Activated CD4-positive, alpha-beta T cell treated with anti-CD3 and anti-CD28 coated beads, Interleukin-10, Interleukin-2, amounts not matched to agents 100 ng/mL and 50 ng/mL, durations not matched to agents 16 hours and 8 hours (primary cell): ENCODE results near the gene CDON.

Experiments used
- DNase-seq: peaks from one replicate; pipeline ENCODE4 v3.0.0-alpha.2; 2020

The CDON gene, protein sequence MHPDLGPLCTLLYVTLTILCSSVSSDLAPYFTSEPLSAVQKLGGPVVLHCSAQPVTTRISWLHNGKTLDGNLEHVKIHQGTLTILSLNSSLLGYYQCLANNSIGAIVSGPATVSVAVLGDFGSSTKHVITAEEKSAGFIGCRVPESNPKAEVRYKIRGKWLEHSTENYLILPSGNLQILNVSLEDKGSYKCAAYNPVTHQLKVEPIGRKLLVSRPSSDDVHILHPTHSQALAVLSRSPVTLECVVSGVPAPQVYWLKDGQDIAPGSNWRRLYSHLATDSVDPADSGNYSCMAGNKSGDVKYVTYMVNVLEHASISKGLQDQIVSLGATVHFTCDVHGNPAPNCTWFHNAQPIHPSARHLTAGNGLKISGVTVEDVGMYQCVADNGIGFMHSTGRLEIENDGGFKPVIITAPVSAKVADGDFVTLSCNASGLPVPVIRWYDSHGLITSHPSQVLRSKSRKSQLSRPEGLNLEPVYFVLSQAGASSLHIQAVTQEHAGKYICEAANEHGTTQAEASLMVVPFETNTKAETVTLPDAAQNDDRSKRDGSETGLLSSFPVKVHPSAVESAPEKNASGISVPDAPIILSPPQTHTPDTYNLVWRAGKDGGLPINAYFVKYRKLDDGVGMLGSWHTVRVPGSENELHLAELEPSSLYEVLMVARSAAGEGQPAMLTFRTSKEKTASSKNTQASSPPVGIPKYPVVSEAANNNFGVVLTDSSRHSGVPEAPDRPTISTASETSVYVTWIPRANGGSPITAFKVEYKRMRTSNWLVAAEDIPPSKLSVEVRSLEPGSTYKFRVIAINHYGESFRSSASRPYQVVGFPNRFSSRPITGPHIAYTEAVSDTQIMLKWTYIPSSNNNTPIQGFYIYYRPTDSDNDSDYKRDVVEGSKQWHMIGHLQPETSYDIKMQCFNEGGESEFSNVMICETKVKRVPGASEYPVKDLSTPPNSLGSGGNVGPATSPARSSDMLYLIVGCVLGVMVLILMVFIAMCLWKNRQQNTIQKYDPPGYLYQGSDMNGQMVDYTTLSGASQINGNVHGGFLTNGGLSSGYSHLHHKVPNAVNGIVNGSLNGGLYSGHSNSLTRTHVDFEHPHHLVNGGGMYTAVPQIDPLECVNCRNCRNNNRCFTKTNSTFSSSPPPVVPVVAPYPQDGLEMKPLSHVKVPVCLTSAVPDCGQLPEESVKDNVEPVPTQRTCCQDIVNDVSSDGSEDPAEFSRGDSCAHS (N-terminal part only)

DNA sequence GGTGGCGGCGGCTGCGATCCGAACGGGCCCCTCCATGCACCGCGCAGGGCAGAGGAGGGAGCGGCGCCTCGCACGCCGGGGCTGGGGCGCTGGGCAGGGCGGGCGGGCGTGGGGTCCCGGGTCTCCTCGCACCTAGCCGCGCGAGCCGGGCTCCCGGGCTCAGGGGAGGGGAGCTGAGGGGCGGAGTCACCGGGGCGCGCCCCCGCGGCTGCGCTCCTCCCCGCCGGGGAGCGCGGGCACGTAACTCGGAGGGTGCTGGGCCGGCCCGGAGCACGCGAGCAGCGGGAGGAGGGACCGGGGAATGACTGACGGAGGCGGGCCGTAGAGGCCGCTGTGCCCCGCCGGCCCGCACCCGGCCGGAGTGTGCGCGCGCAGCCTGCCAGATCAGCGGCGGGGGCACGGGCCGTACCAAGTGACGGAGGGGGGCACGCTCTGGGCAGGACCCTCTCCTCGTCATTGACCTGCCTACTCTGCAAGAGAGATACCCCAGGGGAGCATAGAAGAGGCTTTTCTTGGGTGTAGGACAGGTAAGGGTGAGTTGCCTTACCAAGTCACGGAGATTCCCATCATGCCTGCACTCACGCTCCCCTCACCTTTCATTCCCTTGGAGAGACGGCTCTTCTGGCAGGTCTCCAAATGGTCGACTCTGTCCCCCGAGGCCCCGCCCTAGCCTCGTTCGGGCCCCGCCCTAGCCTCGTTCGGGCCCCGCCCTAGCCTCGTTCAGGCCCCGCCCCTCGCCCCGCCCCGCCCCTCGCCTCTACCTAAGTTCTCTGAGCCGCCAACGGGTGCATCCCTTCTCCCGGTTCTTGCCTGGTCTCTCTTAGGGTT, at the start of gene CDON:
Gene CDON, minus strand, starts transcription at position 188 of the 828 bp plus-strand sequence. CDS start 39,390 bp downstream, outside the sequence.
- peak; percentile 94 for DNase-seq

DNA sequence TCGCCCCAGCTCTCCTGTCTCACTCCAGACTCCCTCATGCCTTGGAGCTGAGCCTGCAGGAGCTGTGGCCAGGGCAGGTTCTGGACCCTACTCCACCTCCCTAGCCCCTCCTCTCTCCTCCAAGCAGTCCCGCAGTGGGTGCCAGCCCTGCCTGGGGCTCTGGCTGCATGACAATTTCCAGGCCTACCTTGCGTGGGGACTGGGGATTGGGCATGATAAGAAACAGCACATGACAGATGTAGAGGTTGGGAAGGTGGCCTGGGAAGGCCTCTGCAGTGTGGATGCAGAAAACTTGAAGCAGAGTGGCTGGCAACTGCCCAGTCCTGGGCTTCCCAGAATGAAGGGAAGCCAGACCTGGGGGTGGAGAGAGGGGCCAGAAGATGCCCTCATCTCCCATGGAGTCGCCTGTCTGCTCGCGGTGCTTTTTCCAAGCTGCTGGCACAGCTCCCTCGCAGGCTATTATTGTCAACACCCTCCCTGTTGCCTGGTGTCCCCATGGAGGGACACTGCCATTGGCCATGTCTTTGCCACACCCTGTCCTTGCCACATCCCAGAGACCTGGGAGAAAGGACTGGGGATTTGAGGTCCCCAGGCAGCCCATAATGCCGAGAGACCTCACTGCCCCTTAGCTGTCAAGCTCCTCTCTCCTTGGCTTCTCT, 48.9 kb upstream of the CDON start:
- no peak for DNase-seq

DNA sequence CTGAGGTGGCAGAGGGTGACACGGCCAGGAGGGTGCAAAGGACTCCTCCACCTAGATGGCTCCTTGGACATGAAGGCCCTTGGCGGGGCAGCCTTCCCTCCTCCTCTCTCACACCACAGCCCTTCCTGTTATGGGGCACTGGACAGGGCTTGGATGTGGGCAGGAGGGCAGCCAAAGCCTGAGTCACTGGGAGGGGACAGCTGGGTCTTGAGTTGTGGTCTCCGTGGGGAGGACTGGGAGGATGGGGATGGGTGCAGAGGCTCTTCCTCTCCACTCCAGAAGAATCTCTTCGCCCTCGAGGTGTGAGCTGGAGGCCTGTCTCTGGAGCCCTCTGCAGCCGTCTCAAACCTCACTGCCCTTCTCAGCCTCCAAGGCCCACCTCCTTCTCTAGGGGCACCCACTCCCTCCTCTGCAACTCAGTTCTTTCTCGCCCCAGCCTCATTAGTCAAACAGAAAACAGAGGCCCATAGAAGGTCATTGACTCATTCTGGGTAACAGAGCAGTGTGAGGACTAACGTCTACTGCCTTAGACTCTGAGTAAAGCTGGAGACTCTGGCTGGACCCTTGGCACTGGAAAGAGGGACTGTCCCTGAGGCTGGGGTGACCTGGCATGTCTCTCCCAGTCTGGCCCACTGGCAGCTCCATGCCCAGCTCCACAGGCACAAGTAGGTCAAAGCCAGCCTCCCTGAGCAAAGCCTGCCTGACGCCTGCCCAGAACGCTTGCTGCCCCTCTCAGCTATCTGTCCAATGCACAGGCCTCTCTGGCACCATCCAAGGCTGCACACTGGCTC, 47.5 kb upstream of the CDON start:
- DNase-seq, result peak; percentile 71

DNA sequence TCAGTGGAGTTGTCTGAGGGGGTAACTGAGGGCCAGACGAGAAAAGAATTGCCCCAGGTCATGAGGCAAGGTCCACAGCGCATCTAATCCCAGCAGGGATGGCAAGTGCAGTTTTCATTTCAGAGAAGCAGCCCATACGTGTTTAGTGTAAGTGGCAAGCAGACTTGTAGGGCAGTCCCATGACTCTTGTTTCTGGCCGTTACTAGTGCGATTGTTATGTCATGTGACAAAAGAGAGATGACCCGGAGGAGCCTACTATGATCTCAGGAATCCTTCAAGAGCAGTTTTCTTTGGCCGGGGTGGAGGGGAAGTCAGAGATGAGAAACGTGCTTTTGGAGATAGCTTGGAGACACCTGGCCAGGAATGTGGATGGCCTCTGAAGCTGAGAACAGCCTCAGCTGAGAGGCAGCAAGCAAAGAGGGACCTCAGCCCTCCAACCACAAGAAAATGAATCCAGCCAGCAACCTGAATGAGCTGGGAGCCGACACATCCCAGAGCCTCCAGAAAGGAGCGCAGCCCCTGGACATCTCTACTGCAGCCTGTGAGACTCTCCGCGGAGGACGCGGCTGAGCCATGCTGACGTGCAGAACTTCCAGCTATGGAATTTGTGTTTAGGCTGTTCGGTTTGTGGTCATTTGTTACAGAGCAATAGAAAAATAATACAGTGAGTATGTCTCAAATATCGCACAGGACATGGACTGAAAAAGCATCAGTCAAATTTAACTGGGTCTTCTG, 44.1 kb upstream of the CDON start:
- no peak for DNase-seq

DNA sequence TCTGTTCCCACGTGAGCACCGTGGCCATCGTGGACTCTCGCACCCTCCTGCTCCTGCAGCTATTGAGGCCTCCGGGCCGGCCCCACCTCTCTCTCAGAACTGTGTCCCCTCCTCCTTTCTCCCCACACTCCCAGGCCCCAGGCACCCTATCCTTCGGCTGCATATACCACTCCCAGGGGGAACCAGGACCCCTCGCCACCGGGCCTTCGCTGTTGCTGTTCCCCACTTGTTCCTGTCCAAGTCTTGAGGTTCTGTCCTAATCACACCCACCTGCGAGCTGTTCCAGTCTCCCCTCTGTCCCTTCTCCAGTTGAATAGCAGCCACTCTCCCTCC, 43.0 kb upstream of the CDON start:
- no peak for DNase-seq

DNA sequence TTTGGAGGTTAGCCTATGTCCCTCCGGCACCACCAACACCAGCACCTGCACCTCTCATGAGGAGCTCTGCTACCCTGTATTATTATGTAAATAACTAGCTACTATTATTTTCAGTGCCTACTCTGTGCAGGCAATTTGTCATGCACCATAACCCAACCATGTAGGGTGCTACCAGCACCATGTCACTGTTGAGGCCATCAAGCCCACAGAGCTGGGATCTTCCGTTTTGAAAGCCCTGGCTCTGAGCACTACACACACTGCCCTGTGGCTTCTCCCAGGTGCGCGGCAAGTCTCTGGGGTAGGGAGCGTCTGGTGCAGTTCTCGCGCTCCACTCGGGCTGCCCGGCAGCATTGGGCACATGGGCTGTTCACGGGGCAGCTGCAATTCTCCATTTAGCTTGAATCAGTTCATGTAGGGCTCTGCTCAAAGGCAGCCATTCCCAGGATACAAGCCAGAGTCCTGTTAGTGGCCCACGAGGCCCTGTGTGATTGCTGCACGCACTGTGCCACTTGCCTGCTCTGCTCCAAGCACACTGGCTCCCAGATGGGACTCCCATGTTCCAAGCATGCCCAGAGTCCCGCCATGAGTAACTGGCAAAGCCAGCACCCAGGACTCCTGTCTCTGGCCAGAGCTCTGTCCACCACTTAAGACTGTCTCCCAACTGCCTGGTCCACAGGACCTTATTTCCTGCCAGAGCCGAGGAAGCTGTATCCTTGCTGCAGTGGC, 42.5 kb upstream of the CDON start:
- no peak for DNase-seq

DNA sequence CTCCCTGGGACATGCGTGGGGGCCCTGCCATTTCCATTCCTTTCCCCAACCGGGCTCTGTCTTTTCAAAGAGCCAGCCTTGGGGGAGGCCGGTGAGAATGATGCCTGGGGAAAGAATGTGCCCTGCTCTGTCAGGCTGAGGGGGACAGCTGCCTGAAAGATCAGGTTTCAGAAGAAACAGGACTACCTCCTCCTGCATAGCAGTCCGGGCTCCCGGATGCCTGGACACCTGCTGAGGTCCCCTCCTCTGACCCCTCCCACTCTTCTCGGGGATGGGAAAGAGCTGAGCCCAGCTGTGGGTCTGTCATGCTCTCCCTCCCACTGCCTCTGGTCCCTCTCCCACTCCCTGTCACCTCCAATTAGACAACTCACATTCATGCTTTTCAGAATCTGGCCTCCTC, 41.8 kb upstream of the CDON start:
- DNase-seq, result no peak

DNA sequence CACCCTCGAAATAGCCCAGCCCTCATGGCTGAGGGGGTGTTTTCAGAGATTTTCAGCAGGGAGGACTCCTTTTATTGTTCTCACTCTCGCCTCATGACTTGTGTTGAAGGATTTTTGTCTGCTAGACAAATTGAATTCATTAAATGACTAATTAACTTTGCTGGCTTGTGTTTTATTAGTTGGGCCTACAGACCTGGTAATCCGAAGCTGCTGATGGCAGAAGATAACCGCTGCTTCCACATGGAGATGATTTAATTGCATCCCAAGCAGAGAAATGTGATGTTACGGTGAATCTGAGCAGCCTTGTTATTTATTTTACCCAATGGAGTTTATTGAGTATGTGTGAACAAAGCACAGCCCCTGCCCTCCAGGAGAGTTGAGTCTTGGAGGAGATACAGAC, 40.5 kb upstream of the CDON start:
- no peak for DNase-seq

DNA sequence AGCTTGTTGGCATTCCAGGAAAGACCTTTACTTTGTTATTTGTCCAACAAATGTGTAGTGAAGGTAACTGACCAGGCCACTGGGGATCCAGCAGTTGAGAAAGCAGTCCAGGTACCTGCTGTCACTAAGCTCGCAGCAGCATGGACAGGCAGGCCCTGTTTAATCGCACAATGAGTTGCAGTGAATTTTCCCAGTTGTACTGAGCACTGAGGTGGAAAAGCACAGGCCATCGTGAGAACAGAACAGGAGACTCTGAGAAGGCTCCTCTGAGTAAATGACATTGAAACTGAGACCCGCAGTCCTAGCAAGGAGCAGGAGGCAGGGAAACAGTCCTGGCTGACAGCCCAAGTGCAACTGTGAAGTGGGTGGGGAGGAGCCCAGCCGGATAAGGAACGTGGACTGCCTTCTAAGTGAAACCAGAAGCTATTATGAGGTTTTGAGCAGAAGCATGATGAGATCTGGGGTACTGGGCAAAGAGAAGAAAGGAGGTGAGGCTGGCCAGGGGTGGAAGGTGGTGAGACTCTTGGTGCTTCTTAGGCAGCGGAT, 39.8 kb upstream of the CDON start:
- no peak for DNase-seq

DNA sequence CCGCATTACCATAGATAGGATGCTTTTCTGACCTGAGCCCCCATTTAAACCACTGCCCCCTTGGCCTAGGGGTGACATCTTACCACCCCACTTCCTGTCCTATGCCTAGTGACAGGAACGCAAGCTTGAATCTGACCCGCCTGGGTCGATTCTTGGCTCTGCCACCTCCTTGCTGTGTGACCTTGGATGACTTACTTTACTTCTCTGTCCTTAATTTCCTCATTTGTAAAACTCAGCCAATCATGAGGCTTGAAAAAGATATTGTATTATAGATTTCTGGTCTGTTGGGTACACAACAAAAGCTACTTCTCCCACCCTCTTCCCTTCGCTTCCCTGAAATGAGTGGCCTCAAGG, 39.2 kb upstream of the CDON start:
- no peak for DNase-seq

DNA sequence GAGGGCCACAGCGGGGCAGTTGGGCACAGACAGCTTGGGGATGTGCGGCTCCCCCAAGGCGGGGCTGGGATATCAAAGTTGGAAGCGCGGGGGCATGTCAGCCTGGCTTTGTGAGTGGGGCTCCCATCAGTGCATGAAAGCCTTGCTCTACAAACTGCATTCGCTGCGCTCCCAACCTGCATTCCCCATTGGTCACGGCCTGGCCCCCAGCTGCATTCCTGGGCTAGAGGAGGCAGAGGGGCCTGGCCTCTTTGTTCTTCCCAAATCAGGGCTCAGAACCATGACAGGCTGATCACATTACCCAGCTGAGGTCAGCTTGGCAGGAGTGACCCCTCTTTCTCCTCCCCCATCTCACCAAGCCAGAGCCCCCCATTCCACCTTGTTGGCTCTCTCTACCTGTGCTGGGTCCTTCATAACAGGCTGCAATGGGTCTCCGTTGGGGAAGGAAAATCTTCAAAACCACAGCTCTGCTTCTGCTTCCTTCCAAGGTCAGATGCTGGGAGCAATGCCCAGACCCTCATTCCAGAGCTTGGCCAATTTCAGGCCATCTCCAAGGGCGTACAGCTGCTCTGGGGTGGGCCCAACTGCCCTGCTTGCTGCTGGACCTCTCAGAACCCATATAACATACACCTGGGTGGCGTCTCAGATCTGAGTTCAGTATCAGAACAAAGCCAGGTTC, 38.7 kb upstream of the CDON start:
- no peak for DNase-seq

DNA sequence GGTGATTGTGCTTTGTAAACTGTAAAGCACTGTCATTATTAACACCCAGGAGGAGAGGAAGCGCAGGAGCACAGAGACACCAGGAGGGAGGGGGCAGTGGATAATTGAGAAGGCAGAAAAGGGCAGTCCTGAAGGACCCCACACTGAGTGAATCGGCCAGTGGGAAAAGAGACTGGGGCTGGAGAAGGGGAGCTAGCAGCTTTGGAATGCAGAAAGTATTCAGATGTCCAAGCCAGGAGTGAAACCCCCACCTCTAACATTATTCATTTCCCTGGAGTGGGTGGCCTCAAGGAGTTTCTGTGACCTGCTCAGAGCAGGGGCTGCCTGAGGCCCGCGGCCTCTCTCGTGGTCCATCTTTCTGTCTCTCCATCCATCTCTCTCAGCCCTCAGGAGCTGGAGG, 38.0 kb upstream of the CDON start:
- DNase-seq, result no peak

DNA sequence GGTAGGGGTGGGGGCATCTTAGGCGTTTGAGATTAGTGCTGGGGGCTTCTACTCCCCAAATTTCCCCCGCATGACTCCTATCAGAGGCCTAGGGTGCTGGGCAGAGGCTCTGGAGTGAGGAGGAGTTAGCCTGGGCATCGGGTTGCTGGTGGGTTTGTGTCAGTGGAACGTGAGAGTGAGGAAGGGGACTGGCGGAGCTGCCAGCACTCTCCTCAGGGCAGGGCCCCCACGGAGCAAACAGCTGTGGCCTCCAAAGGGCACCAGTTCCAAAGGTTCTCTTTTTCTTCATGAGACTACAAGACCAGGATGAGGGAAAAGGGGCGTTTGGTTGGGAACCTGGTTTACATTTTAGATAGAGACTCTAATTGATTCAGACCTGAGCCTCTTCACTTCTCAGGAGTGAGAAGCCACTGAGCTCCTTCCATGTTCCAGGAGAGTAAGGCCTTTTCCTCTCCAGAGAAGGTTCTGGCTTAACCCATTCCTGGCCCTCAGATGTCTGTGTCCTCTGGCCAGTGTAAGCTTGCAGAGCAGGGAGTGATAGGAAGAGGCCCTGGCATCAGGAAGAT, 35.6 kb upstream of the CDON start:
- no peak for DNase-seq

DNA sequence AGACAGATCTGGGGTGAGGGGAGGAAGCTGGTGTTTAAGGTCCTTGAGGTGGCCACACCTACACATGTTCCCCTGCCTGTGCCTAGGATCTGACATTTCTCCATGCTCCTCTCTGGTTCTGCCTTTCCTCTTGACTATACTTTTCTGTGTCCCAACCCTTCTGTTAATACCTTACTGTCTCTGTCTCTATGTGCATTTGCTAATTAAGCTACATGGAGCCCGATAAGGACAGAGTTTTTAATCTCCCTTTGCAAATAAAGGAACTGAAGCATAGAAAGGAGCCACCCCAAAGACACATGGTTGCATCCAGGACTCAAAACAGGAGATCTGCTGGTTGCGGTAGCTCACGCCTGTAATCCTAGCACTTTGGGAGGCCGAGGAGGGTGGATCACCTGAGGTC, 33.1 kb upstream of the CDON start:
- no peak for DNase-seq

DNA sequence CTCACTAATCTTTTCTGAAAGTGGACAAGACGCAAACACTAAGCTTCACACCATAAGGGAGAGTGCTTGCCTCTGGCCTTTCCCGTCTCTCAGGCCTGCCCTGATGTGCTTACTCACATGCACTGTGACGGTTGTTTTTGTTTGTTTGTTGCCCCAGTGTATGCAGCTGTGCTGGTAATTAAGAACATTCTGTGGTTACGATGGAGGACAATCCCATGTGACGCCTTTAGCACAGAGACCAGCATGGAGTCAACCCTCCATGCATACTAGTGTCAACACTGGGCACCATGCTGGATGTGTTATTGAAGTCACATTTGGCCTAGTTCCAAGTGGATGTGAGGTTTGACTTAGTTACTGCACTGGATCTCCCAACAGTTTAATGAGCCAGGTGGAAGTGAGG, 27.8 kb upstream of the CDON start:
- DNase-seq, result no peak

DNA sequence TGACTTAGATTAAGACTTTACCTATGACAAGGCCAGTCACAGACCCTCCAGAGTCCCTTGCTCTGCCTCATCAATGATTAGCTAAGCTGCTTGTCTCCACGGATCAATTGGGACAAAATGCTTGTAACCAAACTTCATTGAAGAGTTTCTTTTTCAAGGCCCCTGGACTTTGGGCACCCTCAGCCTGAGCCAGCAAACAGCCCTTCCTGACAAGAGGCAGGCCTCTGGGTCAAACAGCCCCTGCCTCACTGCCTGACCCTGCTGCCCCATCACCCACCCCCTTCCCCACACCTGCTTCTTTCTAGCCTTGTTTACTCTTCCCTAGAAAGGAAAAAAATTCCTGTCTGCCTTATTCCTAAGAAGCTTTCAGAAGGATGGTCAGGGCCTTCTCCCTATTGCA, 26.3 kb upstream of the CDON start:
- DNase-seq, result no peak

DNA sequence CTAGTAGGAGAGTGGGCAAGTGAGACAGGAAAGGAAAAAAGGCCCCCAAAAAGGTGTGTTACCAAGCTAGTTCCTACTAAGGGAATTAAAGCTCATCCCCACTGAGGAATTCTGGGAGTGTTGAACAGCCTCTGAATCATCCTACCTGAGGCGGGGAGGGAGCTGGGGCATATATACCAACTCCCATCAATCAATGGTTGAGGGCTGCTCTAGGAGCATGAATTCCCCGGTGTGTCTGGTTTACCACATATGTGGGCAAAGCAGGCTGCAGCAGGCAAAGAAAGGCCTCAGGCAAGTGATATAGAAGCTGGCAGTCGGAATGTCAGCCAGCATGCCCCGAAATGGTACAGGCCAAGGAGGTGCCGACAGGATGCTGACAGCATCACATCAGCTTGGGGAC, 23.6 kb upstream of the CDON start:
- no peak for DNase-seq

DNA sequence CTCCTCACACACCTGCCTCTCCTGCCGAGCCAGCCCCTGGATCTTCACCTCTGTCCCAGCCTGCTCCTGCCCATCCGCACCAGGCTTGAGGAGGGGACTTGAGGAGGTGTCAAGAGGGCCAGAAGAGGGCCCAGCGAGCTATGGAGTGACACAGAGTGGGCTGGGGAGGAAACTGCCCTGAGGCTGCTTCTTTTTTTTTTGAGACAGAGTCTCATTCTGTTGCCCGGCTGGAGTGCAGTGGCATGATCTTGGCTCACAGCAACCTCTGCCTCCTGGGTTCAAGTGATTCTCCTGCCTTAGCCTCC, 21.9 kb upstream of the CDON start:
- no peak for DNase-seq
